Measurements from ENCODE around the gene RXRA. TPM values are rescaled to one million over a fixed set of nuclear protein-coding genes. Genes with fewer than 3 reads are reported as not detected.
A peak's percentile ranks its signal among the peaks of the same experiment; 100 is the strongest.

RXRA gene
- total and polyA plus RNA-seq, 2 of the 13 experiments (the other 11 are each of a cell fraction or from before 2014, with no cell fraction given): 18.9 to 29.2 TPM

GRCh38 chr9:134434894-134435506 is 108.7 kb downstream of the RXRA start (continued):
- no peak for TF ChIP-seq ZBTB20 (CRISPR knock-in tag; IDR thresholded peaks at IDR 0.05; ENCODE audit: borderline replicate concordance, low read depth)
- TF ChIP-seq, protein P1, sequence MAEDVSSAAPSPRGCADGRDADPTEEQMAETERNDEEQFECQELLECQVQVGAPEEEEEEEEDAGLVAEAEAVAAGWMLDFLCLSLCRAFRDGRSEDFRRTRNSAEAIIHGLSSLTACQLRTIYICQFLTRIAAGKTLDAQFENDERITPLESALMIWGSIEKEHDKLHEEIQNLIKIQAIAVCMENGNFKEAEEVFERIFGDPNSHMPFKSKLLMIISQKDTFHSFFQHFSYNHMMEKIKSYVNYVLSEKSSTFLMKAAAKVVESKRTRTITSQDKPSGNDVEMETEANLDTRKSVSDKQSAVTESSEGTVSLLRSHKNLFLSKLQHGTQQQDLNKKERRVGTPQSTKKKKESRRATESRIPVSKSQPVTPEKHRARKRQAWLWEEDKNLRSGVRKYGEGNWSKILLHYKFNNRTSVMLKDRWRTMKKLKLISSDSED (CRISPR knock-in tag; IDR thresholded peaks at IDR 0.05): no peak
- TF ChIP-seq MAFG (CRISPR knock-in tag; IDR thresholded peaks at IDR 0.05): peak; percentile 91
- TF ChIP-seq ZEB1 (IDR thresholded peaks at IDR 0.05; ENCODE audit: insufficient replicate concordance, low read depth): peak; percentile 29
- TF ChIP-seq KDM5B (CRISPR knock-in tag; IDR thresholded peaks at IDR 0.05; ENCODE audit: borderline replicate concordance): no peak
- no peak for TF ChIP-seq STAG1 (CRISPR knock-in tag; IDR thresholded peaks at IDR 0.05)
- TF ChIP-seq, protein P2, sequence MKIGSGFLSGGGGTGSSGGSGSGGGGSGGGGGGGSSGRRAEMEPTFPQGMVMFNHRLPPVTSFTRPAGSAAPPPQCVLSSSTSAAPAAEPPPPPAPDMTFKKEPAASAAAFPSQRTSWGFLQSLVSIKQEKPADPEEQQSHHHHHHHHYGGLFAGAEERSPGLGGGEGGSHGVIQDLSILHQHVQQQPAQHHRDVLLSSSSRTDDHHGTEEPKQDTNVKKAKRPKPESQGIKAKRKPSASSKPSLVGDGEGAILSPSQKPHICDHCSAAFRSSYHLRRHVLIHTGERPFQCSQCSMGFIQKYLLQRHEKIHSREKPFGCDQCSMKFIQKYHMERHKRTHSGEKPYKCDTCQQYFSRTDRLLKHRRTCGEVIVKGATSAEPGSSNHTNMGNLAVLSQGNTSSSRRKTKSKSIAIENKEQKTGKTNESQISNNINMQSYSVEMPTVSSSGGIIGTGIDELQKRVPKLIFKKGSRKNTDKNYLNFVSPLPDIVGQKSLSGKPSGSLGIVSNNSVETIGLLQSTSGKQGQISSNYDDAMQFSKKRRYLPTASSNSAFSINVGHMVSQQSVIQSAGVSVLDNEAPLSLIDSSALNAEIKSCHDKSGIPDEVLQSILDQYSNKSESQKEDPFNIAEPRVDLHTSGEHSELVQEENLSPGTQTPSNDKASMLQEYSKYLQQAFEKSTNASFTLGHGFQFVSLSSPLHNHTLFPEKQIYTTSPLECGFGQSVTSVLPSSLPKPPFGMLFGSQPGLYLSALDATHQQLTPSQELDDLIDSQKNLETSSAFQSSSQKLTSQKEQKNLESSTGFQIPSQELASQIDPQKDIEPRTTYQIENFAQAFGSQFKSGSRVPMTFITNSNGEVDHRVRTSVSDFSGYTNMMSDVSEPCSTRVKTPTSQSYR (CRISPR knock-in tag; IDR thresholded peaks at IDR 0.05; ENCODE audit: borderline replicate concordance): no peak
- TF ChIP-seq, protein P3, sequence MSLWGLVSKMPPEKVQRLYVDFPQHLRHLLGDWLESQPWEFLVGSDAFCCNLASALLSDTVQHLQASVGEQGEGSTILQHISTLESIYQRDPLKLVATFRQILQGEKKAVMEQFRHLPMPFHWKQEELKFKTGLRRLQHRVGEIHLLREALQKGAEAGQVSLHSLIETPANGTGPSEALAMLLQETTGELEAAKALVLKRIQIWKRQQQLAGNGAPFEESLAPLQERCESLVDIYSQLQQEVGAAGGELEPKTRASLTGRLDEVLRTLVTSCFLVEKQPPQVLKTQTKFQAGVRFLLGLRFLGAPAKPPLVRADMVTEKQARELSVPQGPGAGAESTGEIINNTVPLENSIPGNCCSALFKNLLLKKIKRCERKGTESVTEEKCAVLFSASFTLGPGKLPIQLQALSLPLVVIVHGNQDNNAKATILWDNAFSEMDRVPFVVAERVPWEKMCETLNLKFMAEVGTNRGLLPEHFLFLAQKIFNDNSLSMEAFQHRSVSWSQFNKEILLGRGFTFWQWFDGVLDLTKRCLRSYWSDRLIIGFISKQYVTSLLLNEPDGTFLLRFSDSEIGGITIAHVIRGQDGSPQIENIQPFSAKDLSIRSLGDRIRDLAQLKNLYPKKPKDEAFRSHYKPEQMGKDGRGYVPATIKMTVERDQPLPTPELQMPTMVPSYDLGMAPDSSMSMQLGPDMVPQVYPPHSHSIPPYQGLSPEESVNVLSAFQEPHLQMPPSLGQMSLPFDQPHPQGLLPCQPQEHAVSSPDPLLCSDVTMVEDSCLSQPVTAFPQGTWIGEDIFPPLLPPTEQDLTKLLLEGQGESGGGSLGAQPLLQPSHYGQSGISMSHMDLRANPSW (CRISPR knock-in tag; IDR thresholded peaks at IDR 0.05; ENCODE audit: borderline replicate concordance): no peak
- TF ChIP-seq FOXK2 (IDR thresholded peaks at IDR 0.05): peak; percentile 10; the same call in 1 of the 2 replicates
- TF ChIP-seq MZF1 (CRISPR knock-in tag; IDR thresholded peaks at IDR 0.05; ENCODE audit: borderline replicate concordance): no peak
- TF ChIP-seq ZBTB25 (CRISPR knock-in tag; IDR thresholded peaks at IDR 0.05): no peak
- TF ChIP-seq ZNF780A (CRISPR knock-in tag; IDR thresholded peaks at IDR 0.05): no peak
- TF ChIP-seq TEAD3 (CRISPR knock-in tag; optimal IDR thresholded peaks at IDR 0.05; ENCODE audit: borderline replicate concordance): peak; percentile 44
- no peak for TF ChIP-seq NBN (conservative IDR thresholded peaks at IDR 0.05)
- no peak for TF ChIP-seq SP4 (CRISPR knock-in tag; IDR thresholded peaks at IDR 0.05)
- no peak for TF ChIP-seq ZNF12 (CRISPR knock-in tag; IDR thresholded peaks at IDR 0.05)
- no peak for TF ChIP-seq ZNF567 (CRISPR knock-in tag; IDR thresholded peaks at IDR 0.05; ENCODE audit: borderline replicate concordance)
- TF ChIP-seq, protein P4, sequence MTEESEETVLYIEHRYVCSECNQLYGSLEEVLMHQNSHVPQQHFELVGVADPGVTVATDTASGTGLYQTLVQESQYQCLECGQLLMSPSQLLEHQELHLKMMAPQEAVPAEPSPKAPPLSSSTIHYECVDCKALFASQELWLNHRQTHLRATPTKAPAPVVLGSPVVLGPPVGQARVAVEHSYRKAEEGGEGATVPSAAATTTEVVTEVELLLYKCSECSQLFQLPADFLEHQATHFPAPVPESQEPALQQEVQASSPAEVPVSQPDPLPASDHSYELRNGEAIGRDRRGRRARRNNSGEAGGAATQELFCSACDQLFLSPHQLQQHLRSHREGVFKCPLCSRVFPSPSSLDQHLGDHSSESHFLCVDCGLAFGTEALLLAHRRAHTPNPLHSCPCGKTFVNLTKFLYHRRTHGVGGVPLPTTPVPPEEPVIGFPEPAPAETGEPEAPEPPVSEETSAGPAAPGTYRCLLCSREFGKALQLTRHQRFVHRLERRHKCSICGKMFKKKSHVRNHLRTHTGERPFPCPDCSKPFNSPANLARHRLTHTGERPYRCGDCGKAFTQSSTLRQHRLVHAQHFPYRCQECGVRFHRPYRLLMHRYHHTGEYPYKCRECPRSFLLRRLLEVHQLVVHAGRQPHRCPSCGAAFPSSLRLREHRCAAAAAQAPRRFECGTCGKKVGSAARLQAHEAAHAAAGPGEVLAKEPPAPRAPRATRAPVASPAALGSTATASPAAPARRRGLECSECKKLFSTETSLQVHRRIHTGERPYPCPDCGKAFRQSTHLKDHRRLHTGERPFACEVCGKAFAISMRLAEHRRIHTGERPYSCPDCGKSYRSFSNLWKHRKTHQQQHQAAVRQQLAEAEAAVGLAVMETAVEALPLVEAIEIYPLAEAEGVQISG (CRISPR knock-in tag; IDR thresholded peaks at IDR 0.05): peak; percentile 51; the same call in 1 of the 2 replicates
